ENCODE data around the gene CHRNB4. TPM values are rescaled to one million over a fixed set of nuclear protein-coding genes. Genes with fewer than 3 reads are reported as not detected.

CHRNB4 gene
- polyA plus RNA-seq, 2 of the 4 experiments (the other 2 are of a cell fraction), result 0.53 to 3.2 TPM

- DNase-seq (ENCODE audit: low read depth in 1 of 2, low spot score in 1 of 2), result no peak
- TF ChIP-seq, protein P1, sequence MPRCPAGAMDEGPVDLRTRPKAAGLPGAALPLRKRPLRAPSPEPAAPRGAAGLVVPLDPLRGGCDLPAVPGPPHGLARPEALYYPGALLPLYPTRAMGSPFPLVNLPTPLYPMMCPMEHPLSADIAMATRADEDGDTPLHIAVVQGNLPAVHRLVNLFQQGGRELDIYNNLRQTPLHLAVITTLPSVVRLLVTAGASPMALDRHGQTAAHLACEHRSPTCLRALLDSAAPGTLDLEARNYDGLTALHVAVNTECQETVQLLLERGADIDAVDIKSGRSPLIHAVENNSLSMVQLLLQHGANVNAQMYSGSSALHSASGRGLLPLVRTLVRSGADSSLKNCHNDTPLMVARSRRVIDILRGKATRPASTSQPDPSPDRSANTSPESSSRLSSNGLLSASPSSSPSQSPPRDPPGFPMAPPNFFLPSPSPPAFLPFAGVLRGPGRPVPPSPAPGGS (IDR thresholded peaks at IDR 0.05), result no peak
- no peak for TF ChIP-seq ATOH8 (CRISPR knock-in tag; IDR thresholded peaks at IDR 0.05; ENCODE audit: low read depth)
- TF ChIP-seq KDM5A (IDR thresholded peaks at IDR 0.05), result no peak
- no peak for TF ChIP-seq KDM1A (IDR thresholded peaks at IDR 0.05; ENCODE audit: low read depth)
- TF ChIP-seq CBX2 (IDR thresholded peaks at IDR 0.05; ENCODE audit: borderline replicate concordance, low read depth), result no peak
- TF ChIP-seq HES2 (IDR thresholded peaks at IDR 0.05), result no peak
- TF ChIP-seq RCOR1 (IDR thresholded peaks at IDR 0.05; ENCODE audit: low read depth, low read length), result no peak
- no peak for TF ChIP-seq RFX5 (IDR thresholded peaks at IDR 0.05)
- Histone ChIP-seq H3K4me1 (no peaks in the 10 kb centered on the region), H3K4me3 (no peak overlapping the region), H3K27ac (no peak overlapping the region), H3K4me2 (no peak overlapping the region), H3K9me3 (peaks cover 7% of the 10 kb centered on the region)
- CTCF ChIA-PET, result interaction anchor here (0.5 to 19.2 kb wide), 5 partner anchors 4 to 204 kb away, joined by 3 to 256 read pairs (median 224); partner anchors contain the start of genes CHRNA3 and CHRNB4
- FAIRE-seq, result no peak
- no peak for ATAC-seq
- WGBS (ENCODE audit: missing lambda C conversion rate), result 74% methylated on average over 29 of the region's 29 CpGs
- POLR2A ChIA-PET, result no interaction called here
Observed at GRCh38 chr15:78629031-78629715, 11.8 kb downstream of the CHRNB4 start.

DNA sequence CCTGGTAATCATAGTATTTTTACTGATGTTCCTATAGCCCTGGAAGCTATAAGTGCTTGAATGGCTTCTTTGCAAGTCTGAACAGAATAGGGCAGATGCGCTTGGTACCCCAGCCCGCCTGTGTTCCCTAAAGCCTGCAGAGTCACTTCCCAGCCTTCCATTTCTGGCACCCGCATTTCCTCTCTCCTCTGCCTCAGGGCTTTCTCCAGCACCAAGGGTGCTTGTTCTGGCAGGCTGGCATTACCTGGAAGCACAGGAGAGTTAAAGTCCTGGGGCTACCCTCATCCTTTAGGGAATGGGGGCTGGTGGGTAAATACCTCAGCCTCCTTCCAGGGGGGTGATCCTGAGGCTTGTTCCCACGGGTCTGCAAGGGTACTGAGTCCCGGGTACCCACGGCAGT, 12.8 kb downstream of the CHRNB4 start:
- H3K4me2 ChIP-seq, result no peak overlapping the region
- ChIA-PET POLR2A (no interaction called here), CTCF (interaction anchor here (1.3 to 19.2 kb wide), 4 partner anchors 3 to 78 kb away, joined by 3 to 256 read pairs (median 224); partner anchors contain the start of genes CHRNA3 and CHRNB4)
- TF ChIP-seq HES2 (IDR thresholded peaks at IDR 0.05) (no peak), EP300 (IDR thresholded peaks at IDR 0.05) (no peak), ATOH8 (CRISPR knock-in tag; IDR thresholded peaks at IDR 0.05; ENCODE audit: low read depth) (no peak), MYC (IDR thresholded peaks at IDR 0.05; ENCODE audit: borderline replicate concordance, low read length) (no peak)
- WGBS (ENCODE audit: missing lambda C conversion rate), result 41% methylated on average over 6 of the region's 6 CpGs
- H3K4me3 ChIP-seq, result no peak overlapping the region
- FAIRE-seq (no peak), DNase-seq (ENCODE audit: low read depth in 1 of 2, low spot score in 1 of 2) (no peak), ATAC-seq (no peak)
- peaks cover 1% of the 10 kb centered on the region; the same call in 1 of the 3 replicates for H3K9me3 ChIP-seq
- no peak overlapping the region for H3K27ac ChIP-seq
- no peaks in the 10 kb centered on the region for H3K4me1 ChIP-seq

- no peak for DNase-seq (ENCODE audit: low read depth in 1 of 2, low spot score in 1 of 2)
- no peak for ATAC-seq
- Histone ChIP-seq H3K4me2 (no peak overlapping the region), H3K27ac (no peak overlapping the region), H3K4me1 (no peaks in the 10 kb centered on the region), H3K9me3 (no peaks in the 10 kb centered on the region), H3K4me3 (no peak overlapping the region)
- ChIA-PET POLR2A (no interaction called here), CTCF (interaction anchor here (1.1 to 19.2 kb wide), 6 partner anchors 8 to 319 kb away, joined by 3 to 256 read pairs (median 6); partner anchors contain the start of gene CHRNB4)
- WGBS (ENCODE audit: missing lambda C conversion rate), result 67% methylated on average over 8 of the region's 8 CpGs
- FAIRE-seq, result no peak
- TF ChIP-seq CBX2 (IDR thresholded peaks at IDR 0.05; ENCODE audit: borderline replicate concordance, low read depth), result no peak
- TF ChIP-seq FOSB (CRISPR knock-in tag; IDR thresholded peaks at IDR 0.05), result no peak
- TF ChIP-seq RCOR1 (IDR thresholded peaks at IDR 0.05; ENCODE audit: low read depth, low read length), result no peak
- TF ChIP-seq EHF (CRISPR knock-in tag; IDR thresholded peaks at IDR 0.05), result no peak
- TF ChIP-seq HDAC2 (IDR thresholded peaks at IDR 0.05), result no peak
- no peak for TF ChIP-seq NFE2L2 (conservative IDR thresholded peaks at IDR 0.05; ENCODE audit: low read length)
- no peak for TF ChIP-seq POLR2AphosphoS2 (conservative IDR thresholded peaks at IDR 0.05; ENCODE audit: low read length)
- no peak for TF ChIP-seq BHLHE40 (IDR thresholded peaks at IDR 0.05; ENCODE audit: low read depth, low read length)
- TF ChIP-seq PHF8 (IDR thresholded peaks at IDR 0.05; ENCODE audit: borderline replicate concordance, low read depth), result no peak
- no peak for TF ChIP-seq MAZ (IDR thresholded peaks at IDR 0.05; ENCODE audit: borderline replicate concordance, low read depth, low read length)
- no peak for TF ChIP-seq TP53 (CRISPR knock-in tag; IDR thresholded peaks at IDR 0.05)
- no peak for TF ChIP-seq SMC3 (IDR thresholded peaks at IDR 0.05)
- no peak for TF ChIP-seq NPAS2 (CRISPR knock-in tag; IDR thresholded peaks at IDR 0.05; ENCODE audit: borderline replicate concordance)
Observed at GRCh38 chr15:78627348-78627747, 13.7 kb downstream of the CHRNB4 start.
